Testis (tissue), 3 donors: ENCODE data around the gene EME1. TPM values are rescaled to one million over a fixed set of nuclear protein-coding genes. Genes with fewer than 3 reads are reported as not detected.
"Not testable (repeated sequence)": the region's sequence is repeated elsewhere in the genome, so short reads cannot be mapped to it uniquely, and the experiment has no call there.

Experiments used
- DNase-seq: peaks from one replicate; pipeline ENCODE4 v3.0.0-alpha.2; 2019
- H3K27ac ChIP-seq, 2 donors: fragments of 200-600 bp; sonication (generic); one replicate each; pipeline ENCODE4 v1.5.1; 2019
- H3K27me3 ChIP-seq: fragments of 200-600 bp; sonication (generic); one replicate; pipeline ENCODE4 v1.5.1; 2019
- H3K36me3 ChIP-seq: fragments of 200-600 bp; sonication (generic); one replicate; pipeline ENCODE4 v1.5.1; 2017; ENCODE audit warnings: low read depth; ENCODE audit errors: missing control alignments
- H3K4me1 ChIP-seq: fragments of 200-600 bp; sonication (generic); one replicate; pipeline ENCODE4 v1.5.1; 2019
- H3K4me3 ChIP-seq, 2 donors: fragments of 200-600 bp; sonication (generic); one replicate each; pipeline ENCODE4 v1.5.1; 2017 to 2019
- H3K9me3 ChIP-seq: fragments of 200-600 bp; sonication (generic); one replicate; pipeline ENCODE4 v1.5.1; 2017
- CTCF ChIP-seq, 3 experiments: fragments of 450-650 bp in 2 of 3; fragments of 200-600 bp in 1 of 3; sonication (generic) in 1 of 3; IDR thresholded peaks; one replicate each; pipeline ENCODE4 v1.5.1; 2016 to 2019; ENCODE audit warnings: antibody characterized with exemption in 3 of 3, mild to moderate bottlenecking in 2 of 3, moderate library complexity in 1 of 3
- POLR2A ChIP-seq: fragments of 450-650 bp; IDR thresholded peaks from one replicate; pipeline ENCODE4 v1.6.1; 2017; ENCODE audit warnings: antibody characterized with exemption, mild to moderate bottlenecking, moderate library complexity
- WGBS, 2 donors: methylation state at CpG; one replicate each; pipeline ENCODE4 v1.1.5; 2018; 5-methylcytosine and 5-hydroxymethylcytosine counted together
- intact Hi-C: fragments of 100-400 bp; cut with DNase I; formaldehyde crosslinking; loops from one replicate; pipeline ENCODE4 v1.15.1; 2023; ENCODE audit warnings: low total_unique reads
- polyA plus RNA-seq: library from polyadenylated mRNA; stranded (reverse); fragments of 350-450 nt; fragmentation: Illumina TruSeq; extraction: RNeasy Lipid Tissue Mini Kit (QIAGEN cat#74804); gene quantifications from one replicate; pipeline ENCODE4 v1.2.3, GENCODE V29; 2014; ENCODE audit warnings: low read depth, low replicate concordance; ENCODE audit not compliant: insufficient read depth
- total RNA-seq, 2 donors: library from RNA; depleted of rRNA; stranded (reverse); fragments of >200 nt; gene quantifications; one replicate each; pipeline ENCODE4 v1.2.3, GENCODE V29; 2016

EME1 gene
- total and polyA plus RNA-seq, 3 donors from 2014 or later: 15.6 to 22.8 (median 19.3) TPM

- Histone ChIP-seq H3K4me1 (no peaks in the 10 kb centered on the region), H3K4me3 (no peak overlapping the region), H3K9me3 (no peaks in the 10 kb centered on the region), H3K27ac (no peak overlapping the region), H3K27me3 (no peaks in the 10 kb centered on the region), H3K36me3 (no peaks in the 10 kb centered on the region)
- 79 to 89% methylated on average over 1 to 3 of the region's 3 CpGs for WGBS, 2 donors
- no peak for DNase-seq
- intact Hi-C loops: no loop called here
- TF ChIP-seq POLR2A (no peak), CTCF (IDR thresholded peaks at IDR 0.05) (no peak)
Measured at GRCh38 chr17:50329716-50330115, 43.3 kb upstream of the EME1 start.

- no peaks in the 10 kb centered on the region for H3K4me1 ChIP-seq
- H3K4me3 ChIP-seq: no peak overlapping the region
- no peaks in the 10 kb centered on the region for H3K9me3 ChIP-seq
- H3K27me3 ChIP-seq: no peaks in the 10 kb centered on the region
- TF ChIP-seq POLR2A: no peak
- no peak for TF ChIP-seq CTCF (IDR thresholded peaks at IDR 0.05)
- WGBS, 2 donors: 91 to 93% methylated on average over 11 of the region's 11 CpGs
- H3K27ac ChIP-seq: no peak overlapping the region
- no peaks in the 10 kb centered on the region for H3K36me3 ChIP-seq
- DNase-seq: no peak
- intact Hi-C loops: no loop called here
Measured at GRCh38 chr17:50330151-50330775, 42.8 kb upstream of the EME1 start.

GRCh38 chr17:50331085-50331791, 41.8 kb upstream of the EME1 start:
- Histone ChIP-seq H3K36me3 (no peaks in the 10 kb centered on the region), H3K4me1 (no peaks in the 10 kb centered on the region), H3K27ac (no peak overlapping the region), H3K27me3 (no peaks in the 10 kb centered on the region), H3K9me3 (no peaks in the 10 kb centered on the region), H3K4me3 (no peak overlapping the region)
- TF ChIP-seq POLR2A (no peak), CTCF (IDR thresholded peaks at IDR 0.05) (no peak)
- intact Hi-C loops: no loop called here
- no peak for DNase-seq
- 84 to 89% methylated on average over 4 of the region's 4 CpGs for WGBS, 2 donors

- intact Hi-C loops: no loop called here
- Histone ChIP-seq H3K27me3 (no peaks in the 10 kb centered on the region), H3K9me3 (no peaks in the 10 kb centered on the region), H3K4me3 (no peak overlapping the region), H3K27ac (no peak overlapping the region), H3K36me3 (no peaks in the 10 kb centered on the region), H3K4me1 (no peaks in the 10 kb centered on the region)
- WGBS, 2 donors: 56 to 78% methylated on average over 6 of the region's 6 CpGs
- no peak for TF ChIP-seq CTCF (IDR thresholded peaks at IDR 0.05)
- no peak for TF ChIP-seq POLR2A
- DNase-seq: no peak
Measured at GRCh38 chr17:50332196-50332595, 40.8 kb upstream of the EME1 start.

- DNase-seq, H3K27me3 ChIP-seq, H3K4me1 ChIP-seq, intact Hi-C loops, H3K27ac ChIP-seq, H3K9me3 ChIP-seq, H3K4me3 ChIP-seq, H3K36me3 ChIP-seq: not testable (repeated sequence)
- 67 to 74% methylated on average over 14 of the region's 14 CpGs for WGBS, 2 donors
Measured at GRCh38 chr17:50333291-50334057, 39.6 kb upstream of the EME1 start.
